Measurements from ENCODE around the gene CCDC78. TPM values are rescaled to one million over a fixed set of nuclear protein-coding genes. Genes with fewer than 3 reads are reported as not detected.

The CCDC78 gene
- polyA plus RNA-seq, 1 donor from 2014 or later = 10.7 TPM

DNA sequence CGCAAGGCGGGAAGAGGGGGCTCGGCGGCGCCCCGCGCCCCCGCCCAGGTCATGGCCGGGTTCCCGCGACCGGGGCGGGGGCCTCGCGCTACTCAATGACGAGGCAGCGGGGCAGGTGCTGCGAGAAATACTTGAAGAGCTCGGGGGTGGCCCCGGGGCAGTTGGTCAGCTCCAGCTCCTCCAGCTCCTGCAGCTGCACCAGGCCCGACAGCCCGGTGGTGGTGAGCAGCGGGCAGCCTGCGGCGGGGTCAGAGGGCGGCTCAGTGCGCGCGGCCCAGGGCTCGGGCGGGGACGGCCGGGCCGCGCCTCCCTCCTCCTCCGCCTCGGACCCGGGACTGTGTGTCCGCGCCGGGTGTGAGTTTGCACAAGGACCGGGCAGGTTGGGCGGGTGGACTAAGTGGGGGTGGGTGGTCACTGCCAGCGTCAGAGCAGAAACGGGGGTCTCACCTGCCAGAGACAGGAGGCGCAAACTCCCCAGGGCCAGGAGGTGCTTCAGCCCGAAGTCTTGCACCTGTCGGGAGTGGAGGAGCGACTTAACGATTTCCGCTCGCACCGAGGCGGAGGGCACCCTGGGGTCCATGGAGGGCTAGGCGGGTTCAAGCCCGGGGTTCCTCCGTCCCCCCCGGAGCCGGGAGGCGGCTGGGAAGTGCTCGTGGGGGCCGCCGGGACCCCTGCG is 31.9 kb downstream of the CCDC78 start:
- Histone ChIP-seq H3K4me2 (ENCODE audit: low read length) (no peak overlapping the region), H3K27me3 (ENCODE audit: insufficient read depth, low read depth, low read length) (peaks cover 22% of the 10 kb centered on the region), H3K36me3 (ENCODE audit: insufficient read depth, low read length) (no peaks in the 10 kb centered on the region), H4K20me1 (ENCODE audit: insufficient read depth) (peaks cover 6% of the 10 kb centered on the region), H3K9me2 (ENCODE audit: insufficient read depth, low read length) (no peaks in the 10 kb centered on the region), H3K9me3 (ENCODE audit: low read length) (no peaks in the 10 kb centered on the region), H3K27ac (ENCODE audit: low read length) (no peak overlapping the region), H2AFZ (ENCODE audit: low read depth, low read length) (no peak overlapping the region), H3K9ac (ENCODE audit: low read length) (no peak overlapping the region), H3F3A (ENCODE audit: insufficient read depth, low read length, poor library complexity, severe bottlenecking) (no peaks in the 10 kb centered on the region), H3K4me3 (ENCODE audit: low read length) (no peak overlapping the region), H3K79me2 (replicated peaks; ENCODE audit: insufficient read depth, low read length) (peaks cover 3% of the 10 kb centered on the region)
- TF ChIP-seq, protein P1, sequence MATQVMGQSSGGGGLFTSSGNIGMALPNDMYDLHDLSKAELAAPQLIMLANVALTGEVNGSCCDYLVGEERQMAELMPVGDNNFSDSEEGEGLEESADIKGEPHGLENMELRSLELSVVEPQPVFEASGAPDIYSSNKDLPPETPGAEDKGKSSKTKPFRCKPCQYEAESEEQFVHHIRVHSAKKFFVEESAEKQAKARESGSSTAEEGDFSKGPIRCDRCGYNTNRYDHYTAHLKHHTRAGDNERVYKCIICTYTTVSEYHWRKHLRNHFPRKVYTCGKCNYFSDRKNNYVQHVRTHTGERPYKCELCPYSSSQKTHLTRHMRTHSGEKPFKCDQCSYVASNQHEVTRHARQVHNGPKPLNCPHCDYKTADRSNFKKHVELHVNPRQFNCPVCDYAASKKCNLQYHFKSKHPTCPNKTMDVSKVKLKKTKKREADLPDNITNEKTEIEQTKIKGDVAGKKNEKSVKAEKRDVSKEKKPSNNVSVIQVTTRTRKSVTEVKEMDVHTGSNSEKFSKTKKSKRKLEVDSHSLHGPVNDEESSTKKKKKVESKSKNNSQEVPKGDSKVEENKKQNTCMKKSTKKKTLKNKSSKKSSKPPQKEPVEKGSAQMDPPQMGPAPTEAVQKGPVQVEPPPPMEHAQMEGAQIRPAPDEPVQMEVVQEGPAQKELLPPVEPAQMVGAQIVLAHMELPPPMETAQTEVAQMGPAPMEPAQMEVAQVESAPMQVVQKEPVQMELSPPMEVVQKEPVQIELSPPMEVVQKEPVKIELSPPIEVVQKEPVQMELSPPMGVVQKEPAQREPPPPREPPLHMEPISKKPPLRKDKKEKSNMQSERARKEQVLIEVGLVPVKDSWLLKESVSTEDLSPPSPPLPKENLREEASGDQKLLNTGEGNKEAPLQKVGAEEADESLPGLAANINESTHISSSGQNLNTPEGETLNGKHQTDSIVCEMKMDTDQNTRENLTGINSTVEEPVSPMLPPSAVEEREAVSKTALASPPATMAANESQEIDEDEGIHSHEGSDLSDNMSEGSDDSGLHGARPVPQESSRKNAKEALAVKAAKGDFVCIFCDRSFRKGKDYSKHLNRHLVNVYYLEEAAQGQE (IDR thresholded peaks at IDR 0.05; ENCODE audit: borderline replicate concordance) = no peak
- TF ChIP-seq TAF1 (IDR thresholded peaks at IDR 0.05; ENCODE audit: low read depth) (no peak), RAD21 (conservative IDR thresholded peaks at IDR 0.05) (no peak), POLR2AphosphoS5 (IDR thresholded peaks at IDR 0.05) (no peak), EZH2 (IDR thresholded peaks at IDR 0.05; ENCODE audit: borderline replicate concordance, insufficient read depth, low read length, poor library complexity, severe bottlenecking) (no peak)

DNA sequence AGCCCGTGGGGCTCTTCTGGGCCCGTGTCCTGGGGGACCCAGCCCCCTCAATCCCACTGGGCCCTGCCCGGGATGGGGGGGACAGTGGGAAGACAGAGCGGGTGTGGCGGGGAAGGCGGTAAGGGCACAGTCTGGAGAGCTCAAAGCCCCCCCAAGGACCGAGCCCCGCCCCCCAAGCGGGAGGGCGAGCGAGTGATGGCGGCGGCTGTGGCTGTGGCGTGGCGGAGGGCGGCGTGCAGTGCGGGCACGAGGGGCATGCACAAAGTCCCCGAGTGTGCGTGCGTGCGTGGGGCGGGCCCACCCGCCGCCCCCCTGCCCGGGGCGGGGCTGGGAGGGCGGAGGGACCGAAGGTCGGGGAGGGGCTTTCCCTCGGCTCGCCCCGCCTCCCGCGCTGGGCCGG is 32.5 kb downstream of the CCDC78 start:
- Histone ChIP-seq H3K27ac (ENCODE audit: low read length) (no peak overlapping the region), H4K20me1 (ENCODE audit: insufficient read depth) (peaks cover 3% of the 10 kb centered on the region), H3F3A (ENCODE audit: insufficient read depth, low read length, poor library complexity, severe bottlenecking) (no peaks in the 10 kb centered on the region), H3K27me3 (ENCODE audit: insufficient read depth, low read depth, low read length) (peaks cover 21% of the 10 kb centered on the region), H3K9me3 (ENCODE audit: low read length) (no peaks in the 10 kb centered on the region), H3K9ac (ENCODE audit: low read length) (no peak overlapping the region), H3K9me2 (ENCODE audit: insufficient read depth, low read length) (no peaks in the 10 kb centered on the region), H3K36me3 (ENCODE audit: insufficient read depth, low read length) (no peaks in the 10 kb centered on the region), H3K79me2 (replicated peaks; ENCODE audit: insufficient read depth, low read length) (peaks cover 6% of the 10 kb centered on the region), H3K4me2 (ENCODE audit: low read length) (no peak overlapping the region), H3K4me3 (ENCODE audit: low read length) (no peak overlapping the region), H2AFZ (ENCODE audit: low read depth, low read length) (no peak overlapping the region)
- TF ChIP-seq RAD21 (conservative IDR thresholded peaks at IDR 0.05) = no peak
- no peak for TF ChIP-seq EP300 (conservative IDR thresholded peaks at IDR 0.05; ENCODE audit: poor library complexity, severe bottlenecking)
- TF ChIP-seq EZH2 (IDR thresholded peaks at IDR 0.05; ENCODE audit: borderline replicate concordance, insufficient read depth, low read length, poor library complexity, severe bottlenecking) = no peak
- TF ChIP-seq TAF1 (IDR thresholded peaks at IDR 0.05; ENCODE audit: low read depth) = no peak
- TF ChIP-seq, protein P1 (IDR thresholded peaks at IDR 0.05; ENCODE audit: borderline replicate concordance) = no peak
- TF ChIP-seq SMC3 (conservative IDR thresholded peaks at IDR 0.05; ENCODE audit: poor library complexity) = no peak
- TF ChIP-seq POLR2AphosphoS5 (IDR thresholded peaks at IDR 0.05) = no peak
- no peak for TF ChIP-seq MXI1 (conservative IDR thresholded peaks at IDR 0.05; ENCODE audit: poor library complexity, severe bottlenecking)
- TF ChIP-seq, protein P2, sequence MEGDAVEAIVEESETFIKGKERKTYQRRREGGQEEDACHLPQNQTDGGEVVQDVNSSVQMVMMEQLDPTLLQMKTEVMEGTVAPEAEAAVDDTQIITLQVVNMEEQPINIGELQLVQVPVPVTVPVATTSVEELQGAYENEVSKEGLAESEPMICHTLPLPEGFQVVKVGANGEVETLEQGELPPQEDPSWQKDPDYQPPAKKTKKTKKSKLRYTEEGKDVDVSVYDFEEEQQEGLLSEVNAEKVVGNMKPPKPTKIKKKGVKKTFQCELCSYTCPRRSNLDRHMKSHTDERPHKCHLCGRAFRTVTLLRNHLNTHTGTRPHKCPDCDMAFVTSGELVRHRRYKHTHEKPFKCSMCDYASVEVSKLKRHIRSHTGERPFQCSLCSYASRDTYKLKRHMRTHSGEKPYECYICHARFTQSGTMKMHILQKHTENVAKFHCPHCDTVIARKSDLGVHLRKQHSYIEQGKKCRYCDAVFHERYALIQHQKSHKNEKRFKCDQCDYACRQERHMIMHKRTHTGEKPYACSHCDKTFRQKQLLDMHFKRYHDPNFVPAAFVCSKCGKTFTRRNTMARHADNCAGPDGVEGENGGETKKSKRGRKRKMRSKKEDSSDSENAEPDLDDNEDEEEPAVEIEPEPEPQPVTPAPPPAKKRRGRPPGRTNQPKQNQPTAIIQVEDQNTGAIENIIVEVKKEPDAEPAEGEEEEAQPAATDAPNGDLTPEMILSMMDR (IDR thresholded peaks at IDR 0.05; ENCODE audit: poor library complexity, severe bottlenecking) = no peak

Measured in neural cell (in vitro differentiated cells).